Measurements from ENCODE around the gene INAVA. TPM values are rescaled to one million over a fixed set of nuclear protein-coding genes. Genes with fewer than 3 reads are reported as not detected.

INAVA gene
- total RNA-seq, 1 experiment from 2014 or later: 36.8 TPM

DNA sequence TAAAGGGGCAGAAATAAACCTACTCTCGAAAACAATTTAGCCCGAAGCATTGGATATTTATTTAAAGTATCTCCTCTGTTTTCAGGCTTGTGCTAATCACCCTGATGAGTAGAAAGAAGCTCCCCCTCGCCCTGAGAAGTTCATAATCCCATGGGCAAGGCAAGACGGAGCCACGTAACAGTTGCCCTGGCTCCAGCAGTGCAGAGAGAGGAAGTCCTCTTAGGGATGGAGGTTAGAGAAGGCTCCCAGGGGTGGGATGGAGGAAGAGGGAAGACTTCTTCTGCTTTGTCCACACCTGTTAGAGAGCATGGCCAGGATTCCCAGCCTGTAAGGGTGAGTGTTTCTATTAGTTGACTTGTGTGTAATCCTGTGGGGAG lies 25.3 kb upstream of the INAVA start:
- H3K14ac ChIP-seq (ENCODE audit: insufficient read depth, low read length): no peak overlapping the region
- H4K91ac ChIP-seq (ENCODE audit: insufficient read length, low read depth, low read length): no peak overlapping the region
- no peak overlapping the region for H2BK20ac ChIP-seq (ENCODE audit: low read depth, low read length, poor library complexity, severe bottlenecking)
- no peak overlapping the region for H2BK12ac ChIP-seq (ENCODE audit: insufficient read length, low read depth, low read length)
- H3T11ph ChIP-seq (ENCODE audit: low read length): no peak overlapping the region
- H2AK5ac ChIP-seq (ENCODE audit: insufficient read length, low read length): no peak overlapping the region
- no peak overlapping the region for H2BK5ac ChIP-seq (ENCODE audit: insufficient read length, low read length)
- Mint-ChIP-seq H3K27ac (no peak overlapping the region), H3K4me3 (no peak overlapping the region), H3K36me3 (ENCODE audit: insufficient read depth in 1 of 3, low read depth in 3 of 3) (no peaks in the 10 kb centered on the region), H3K9me3 (no peaks in the 10 kb centered on the region), H3K4me1 (peaks cover 5 to 12% of the 10 kb centered on the region in 2 experiments; a peak in 3 of 4 replicates), H3K27me3 (ENCODE audit: low read depth) (no peaks in the 10 kb centered on the region)
- H3K79me1 ChIP-seq (ENCODE audit: insufficient read depth, low read depth, low read length, poor library complexity, severe bottlenecking): no peaks in the 10 kb centered on the region
- no peak for DNase-seq
- TF ChIP-seq, protein P1, sequence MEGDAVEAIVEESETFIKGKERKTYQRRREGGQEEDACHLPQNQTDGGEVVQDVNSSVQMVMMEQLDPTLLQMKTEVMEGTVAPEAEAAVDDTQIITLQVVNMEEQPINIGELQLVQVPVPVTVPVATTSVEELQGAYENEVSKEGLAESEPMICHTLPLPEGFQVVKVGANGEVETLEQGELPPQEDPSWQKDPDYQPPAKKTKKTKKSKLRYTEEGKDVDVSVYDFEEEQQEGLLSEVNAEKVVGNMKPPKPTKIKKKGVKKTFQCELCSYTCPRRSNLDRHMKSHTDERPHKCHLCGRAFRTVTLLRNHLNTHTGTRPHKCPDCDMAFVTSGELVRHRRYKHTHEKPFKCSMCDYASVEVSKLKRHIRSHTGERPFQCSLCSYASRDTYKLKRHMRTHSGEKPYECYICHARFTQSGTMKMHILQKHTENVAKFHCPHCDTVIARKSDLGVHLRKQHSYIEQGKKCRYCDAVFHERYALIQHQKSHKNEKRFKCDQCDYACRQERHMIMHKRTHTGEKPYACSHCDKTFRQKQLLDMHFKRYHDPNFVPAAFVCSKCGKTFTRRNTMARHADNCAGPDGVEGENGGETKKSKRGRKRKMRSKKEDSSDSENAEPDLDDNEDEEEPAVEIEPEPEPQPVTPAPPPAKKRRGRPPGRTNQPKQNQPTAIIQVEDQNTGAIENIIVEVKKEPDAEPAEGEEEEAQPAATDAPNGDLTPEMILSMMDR (conservative IDR thresholded peaks at IDR 0.05): no peak
- H3K4me1 ChIP-seq (ENCODE audit: insufficient read depth, low read length): no peaks in the 10 kb centered on the region
- H2BK120ac ChIP-seq (ENCODE audit: low read depth, low read length, poor library complexity, severe bottlenecking): no peak overlapping the region
- no peaks in the 10 kb centered on the region for H3K9me3 ChIP-seq (ENCODE audit: control insufficient read depth, low read depth, low read length)
- no peak overlapping the region for H3K23ac ChIP-seq (ENCODE audit: insufficient read length, low read depth, low read length)
- no peak overlapping the region for H4K8ac ChIP-seq (replicated peaks; ENCODE audit: insufficient read length, low read depth, low read length)
- no peak overlapping the region for H3K4ac ChIP-seq (ENCODE audit: low read depth, low read length)
- H3K9ac ChIP-seq (ENCODE audit: extremely low read depth, insufficient read length, low read length): no peak overlapping the region
- no peaks in the 10 kb centered on the region for H3K27me3 ChIP-seq (ENCODE audit: insufficient read depth, low read length)
- no peak overlapping the region for H3K27ac ChIP-seq (ENCODE audit: insufficient read length, low read depth, low read length)
- H4K5ac ChIP-seq (ENCODE audit: insufficient read length, low read depth, low read length): no peak overlapping the region
- no peak overlapping the region for H3K56ac ChIP-seq (ENCODE audit: insufficient read length, low read depth, low read length)
- no peak overlapping the region for H2BK15ac ChIP-seq (ENCODE audit: low read depth, low read length)
- H3K79me2 ChIP-seq (ENCODE audit: insufficient read depth, low read length): no peaks in the 10 kb centered on the region
- WGBS (ENCODE audit: extremely low coverage, insufficient read length, low lambda C conversion rate): no CpG with 5 or more reads among the region's 5 CpGs
- no peaks in the 10 kb centered on the region for H4K20me1 ChIP-seq (ENCODE audit: control insufficient read depth, insufficient read depth, insufficient read length)
- H3K23me2 ChIP-seq (ENCODE audit: insufficient read length, low read depth, low read length, poor library complexity, severe bottlenecking): no peaks in the 10 kb centered on the region
- H3K18ac ChIP-seq (ENCODE audit: insufficient read length, low read depth, low read length): no peak overlapping the region
- no peak overlapping the region for H3K4me2 ChIP-seq (ENCODE audit: insufficient read depth, insufficient read length, low read length)
- H2AFZ ChIP-seq (ENCODE audit: low read length): no peak overlapping the region

All from H9 (cell line).